ENCODE measurements around the gene ACSF3.

The ACSF3 gene

DNA sequence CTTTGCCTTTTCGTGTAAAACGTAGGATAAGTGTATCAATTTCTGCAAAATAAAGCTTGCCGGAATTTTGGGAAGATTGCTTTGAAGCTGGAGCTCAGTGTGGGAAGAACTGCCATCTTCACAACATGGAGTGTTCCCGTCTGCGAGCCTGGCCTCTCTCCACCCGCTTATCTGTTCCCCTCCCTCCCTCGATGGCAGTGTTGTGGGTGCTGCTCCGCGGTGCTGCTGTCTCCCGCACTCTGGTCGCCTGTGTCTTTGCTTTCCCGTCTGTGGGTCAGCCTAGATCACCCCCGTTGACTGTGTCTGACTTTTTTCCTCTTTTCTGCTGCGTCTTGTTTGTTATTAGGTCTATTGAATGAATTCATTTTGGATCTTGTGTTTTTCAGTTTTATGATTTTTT lies 17.0 kb downstream of the ACSF3 start:
- TF ChIP-seq, protein P1, sequence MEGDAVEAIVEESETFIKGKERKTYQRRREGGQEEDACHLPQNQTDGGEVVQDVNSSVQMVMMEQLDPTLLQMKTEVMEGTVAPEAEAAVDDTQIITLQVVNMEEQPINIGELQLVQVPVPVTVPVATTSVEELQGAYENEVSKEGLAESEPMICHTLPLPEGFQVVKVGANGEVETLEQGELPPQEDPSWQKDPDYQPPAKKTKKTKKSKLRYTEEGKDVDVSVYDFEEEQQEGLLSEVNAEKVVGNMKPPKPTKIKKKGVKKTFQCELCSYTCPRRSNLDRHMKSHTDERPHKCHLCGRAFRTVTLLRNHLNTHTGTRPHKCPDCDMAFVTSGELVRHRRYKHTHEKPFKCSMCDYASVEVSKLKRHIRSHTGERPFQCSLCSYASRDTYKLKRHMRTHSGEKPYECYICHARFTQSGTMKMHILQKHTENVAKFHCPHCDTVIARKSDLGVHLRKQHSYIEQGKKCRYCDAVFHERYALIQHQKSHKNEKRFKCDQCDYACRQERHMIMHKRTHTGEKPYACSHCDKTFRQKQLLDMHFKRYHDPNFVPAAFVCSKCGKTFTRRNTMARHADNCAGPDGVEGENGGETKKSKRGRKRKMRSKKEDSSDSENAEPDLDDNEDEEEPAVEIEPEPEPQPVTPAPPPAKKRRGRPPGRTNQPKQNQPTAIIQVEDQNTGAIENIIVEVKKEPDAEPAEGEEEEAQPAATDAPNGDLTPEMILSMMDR (IDR thresholded peaks at IDR 0.05; ENCODE audit: low read depth, low read length, missing control alignments): no peak
- DNase-seq (ENCODE audit: extremely low read depth, low read depth): no peak
- no peak overlapping the region for H3K4me3 ChIP-seq (replicated peaks; ENCODE audit: low read depth, low read length)

DNA sequence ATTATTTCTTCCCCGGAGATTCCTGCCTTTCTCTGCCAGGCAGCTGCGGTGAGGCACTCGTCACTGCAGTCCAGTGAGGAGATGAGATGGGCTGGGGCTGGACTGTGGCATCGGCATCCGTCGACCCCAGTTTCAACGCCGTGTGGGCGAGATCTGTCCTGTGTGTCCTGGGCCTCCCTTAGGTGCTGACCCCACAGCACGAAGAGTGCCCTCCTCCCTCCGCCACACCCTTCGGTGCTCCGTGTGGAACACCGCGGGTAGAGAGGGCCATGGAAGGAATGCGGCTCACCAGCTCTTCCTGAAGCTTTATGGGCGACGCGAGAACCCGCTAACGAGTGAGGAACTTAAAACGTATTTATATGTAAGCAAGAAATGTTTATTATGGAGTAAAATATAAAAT lies 17.6 kb downstream of the ACSF3 start:
- TF ChIP-seq, protein P1 (IDR thresholded peaks at IDR 0.05; ENCODE audit: low read depth, low read length, missing control alignments): no peak
- no peak overlapping the region for H3K4me3 ChIP-seq (replicated peaks; ENCODE audit: low read depth, low read length)
- DNase-seq (ENCODE audit: extremely low read depth, low read depth): no peak

DNA sequence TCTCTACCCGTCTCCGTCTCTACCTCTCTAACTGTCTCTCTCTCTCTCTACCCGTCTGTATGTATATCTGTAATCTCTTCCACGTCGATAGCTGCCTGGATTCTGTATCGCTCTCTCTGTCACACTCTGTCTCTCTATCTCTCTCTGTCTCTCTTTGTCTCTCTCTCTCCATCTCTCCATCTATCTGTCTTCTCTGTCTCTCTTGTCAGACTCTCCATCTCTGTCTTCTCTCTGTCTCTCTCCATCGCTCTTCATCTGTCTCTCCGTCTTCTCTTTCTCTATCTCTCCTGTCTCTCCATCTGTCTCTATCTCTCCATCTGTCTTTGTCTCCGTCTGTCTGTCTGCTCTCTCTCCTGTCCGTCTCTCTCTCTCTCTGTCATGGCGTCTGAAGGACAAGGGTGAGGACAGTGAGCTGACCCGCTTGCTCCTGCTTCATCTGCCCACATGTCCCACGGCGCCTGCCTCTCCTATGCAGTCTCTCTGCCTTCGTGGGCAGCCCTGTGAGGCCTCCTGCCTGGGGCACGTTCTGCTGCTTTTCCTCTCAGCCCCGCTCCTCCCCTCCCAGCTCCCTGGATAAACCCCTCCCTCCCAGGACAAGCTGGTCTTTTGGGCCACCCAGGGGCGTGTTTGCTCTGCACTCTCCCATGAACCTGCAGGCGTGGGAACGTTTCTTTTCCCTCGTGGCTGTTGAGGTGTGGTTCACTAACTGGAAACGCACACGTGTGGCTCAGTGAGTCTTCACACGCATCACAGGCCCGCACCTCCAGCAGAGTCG lies 18.9 kb downstream of the ACSF3 start:
- no peak for DNase-seq (ENCODE audit: extremely low read depth, low read depth)
- H3K4me3 ChIP-seq (replicated peaks; ENCODE audit: low read depth, low read length): no peak overlapping the region
- TF ChIP-seq, protein P1 (IDR thresholded peaks at IDR 0.05; ENCODE audit: low read depth, low read length, missing control alignments): no peak

DNA sequence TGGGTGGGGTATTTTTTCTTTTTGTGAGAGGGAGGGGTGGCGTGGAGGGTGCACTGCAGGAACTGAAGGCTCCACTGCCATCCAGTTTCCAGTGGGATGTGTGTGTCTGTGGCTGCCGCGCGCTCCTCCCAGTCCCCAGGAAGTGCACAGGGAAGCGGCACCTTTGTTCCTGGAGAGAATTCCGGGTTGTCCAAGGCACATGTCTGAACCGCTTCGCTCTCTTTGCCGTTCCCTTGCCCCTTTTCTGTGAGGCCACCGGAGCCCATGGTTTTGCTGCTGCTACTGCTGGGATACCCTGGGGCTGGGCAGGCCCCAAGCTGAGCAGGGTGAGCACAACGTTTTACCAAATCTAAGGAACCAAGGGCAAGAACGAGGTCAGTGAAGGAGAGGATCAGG lies 19.5 kb downstream of the ACSF3 start:
- TF ChIP-seq, protein P1 (IDR thresholded peaks at IDR 0.05; ENCODE audit: low read depth, low read length, missing control alignments): no peak
- H3K4me3 ChIP-seq (replicated peaks; ENCODE audit: low read depth, low read length): no peak overlapping the region
- no peak for DNase-seq (ENCODE audit: extremely low read depth, low read depth)

DNA sequence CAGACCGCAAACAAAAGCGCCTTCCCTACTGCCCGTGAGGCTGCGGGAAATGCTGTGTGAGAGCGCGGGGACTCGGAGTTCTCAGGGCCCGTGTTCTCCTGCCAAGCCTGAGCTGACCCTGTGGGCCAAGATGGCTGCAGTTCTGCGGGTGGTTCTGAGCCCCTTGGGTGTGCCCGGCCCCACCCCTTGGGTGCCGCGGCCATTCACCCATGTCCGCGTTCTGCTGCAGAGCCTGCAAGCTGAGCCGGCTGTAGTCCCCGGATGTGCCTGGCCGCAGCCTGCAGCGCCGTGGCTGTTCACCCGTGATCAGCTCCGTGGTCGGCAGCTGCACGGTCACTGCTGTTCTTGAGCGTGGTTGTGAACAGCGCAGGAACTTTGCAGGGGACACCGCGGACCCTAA lies 20.0 kb downstream of the ACSF3 start:
- no peak for DNase-seq (ENCODE audit: extremely low read depth, low read depth)
- TF ChIP-seq, protein P1 (IDR thresholded peaks at IDR 0.05; ENCODE audit: low read depth, low read length, missing control alignments): no peak
- H3K4me3 ChIP-seq (replicated peaks; ENCODE audit: low read depth, low read length): no peak overlapping the region

DNA sequence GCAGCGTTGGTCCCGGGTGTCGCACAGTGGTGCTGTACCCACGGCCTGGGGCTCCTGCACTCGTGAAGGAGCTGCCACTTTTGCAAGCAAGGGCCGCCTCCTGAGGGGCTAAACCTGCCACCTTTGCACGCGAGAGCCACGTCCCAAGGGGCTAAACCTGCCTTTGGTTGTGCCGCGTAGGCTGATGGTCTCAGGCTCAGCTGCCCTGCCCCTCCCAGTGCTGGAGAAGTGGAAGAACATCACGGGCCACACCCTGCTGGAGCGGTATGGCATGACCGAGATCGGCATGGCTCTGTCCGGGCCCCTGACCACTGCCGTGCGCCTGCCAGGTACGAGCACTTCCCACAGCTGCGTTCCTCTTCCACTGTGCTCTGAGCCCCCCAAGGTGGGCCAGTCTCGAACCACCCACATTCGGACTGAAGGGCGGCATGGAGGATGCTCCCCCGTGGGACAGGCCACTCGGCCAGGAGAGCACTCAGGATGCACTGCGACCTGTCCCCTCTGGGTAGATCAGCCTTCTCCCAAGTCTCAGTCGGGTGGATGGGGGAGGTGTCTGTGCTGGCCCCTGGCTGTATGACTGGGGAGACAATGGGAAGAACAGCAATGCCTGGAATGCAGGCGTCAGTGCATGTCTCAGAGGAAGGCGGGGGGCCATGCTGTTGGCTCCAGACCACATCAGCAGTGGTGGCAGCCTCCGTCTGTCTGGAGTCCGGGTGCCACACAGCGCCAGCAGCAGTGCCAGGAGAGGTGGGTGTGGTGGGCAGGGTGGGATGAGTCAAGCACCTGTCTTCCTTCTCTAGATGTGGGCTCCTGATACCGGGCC lies 20.7 kb downstream of the ACSF3 start:
- no peak overlapping the region for H3K4me3 ChIP-seq (replicated peaks; ENCODE audit: low read depth, low read length)
- no peak for DNase-seq (ENCODE audit: extremely low read depth, low read depth)

More for the DNA sequence above, 20.7 kb downstream of the ACSF3 start:
- TF ChIP-seq, protein P1 (IDR thresholded peaks at IDR 0.05; ENCODE audit: low read depth, low read length, missing control alignments): no peak

All from HFF-Myc (cell line).